HepG2 (cell line): Measurements from ENCODE around the gene HEXIM1.

Experiments
- CBX1 ChIP-seq: IDR thresholded peaks from one replicate; pipeline ENCODE4 v1.6.1; 2016; ENCODE audit warnings: antibody characterized with exemption, low read depth
- HDAC1 ChIP-seq: sonication (generic); formaldehyde crosslinking; IDR thresholded peaks from 2 replicates; pipeline ENCODE4 v1.5.1; 2020; ENCODE audit warnings: mild to moderate bottlenecking, missing genetic modification reagents
- NPAS2 ChIP-seq: sonication (generic); formaldehyde crosslinking; IDR thresholded peaks from 2 replicates; pipeline ENCODE4 v1.8.0; 2022; ENCODE audit warnings: mild to moderate bottlenecking, missing genetic modification reagents, borderline replicate concordance

- TF ChIP-seq HDAC1 = peak; percentile 90
- TF ChIP-seq CBX1 = no peak
- no peak for TF ChIP-seq NPAS2 (CRISPR knock-in tag)
Measured at GRCh38 chr17:45135192-45135977, 12.9 kb upstream of the HEXIM1 start, which contains the start of gene ACBD4.
